ENCODE measurements around the gene GAD2.

DNA sequence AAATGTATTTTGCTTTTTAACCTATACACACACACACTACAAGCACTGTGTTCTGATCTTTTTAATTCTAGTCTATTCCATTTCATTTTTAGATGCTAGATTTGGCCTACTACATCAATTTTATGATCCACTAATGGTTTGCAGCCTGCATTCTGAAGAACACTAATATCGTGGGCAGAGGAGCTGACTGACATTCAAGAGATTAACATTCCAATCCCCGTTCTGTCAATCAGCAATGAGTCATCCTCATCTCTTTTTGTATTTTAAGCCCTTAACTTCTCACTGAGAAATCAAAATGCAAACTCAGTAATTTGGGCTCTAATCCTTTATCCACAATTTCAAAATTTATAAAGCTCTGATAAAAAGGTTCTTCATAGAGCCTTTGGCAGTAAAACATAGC, 47.1 kb upstream of the GAD2 start:
- TF ChIP-seq, protein P1, sequence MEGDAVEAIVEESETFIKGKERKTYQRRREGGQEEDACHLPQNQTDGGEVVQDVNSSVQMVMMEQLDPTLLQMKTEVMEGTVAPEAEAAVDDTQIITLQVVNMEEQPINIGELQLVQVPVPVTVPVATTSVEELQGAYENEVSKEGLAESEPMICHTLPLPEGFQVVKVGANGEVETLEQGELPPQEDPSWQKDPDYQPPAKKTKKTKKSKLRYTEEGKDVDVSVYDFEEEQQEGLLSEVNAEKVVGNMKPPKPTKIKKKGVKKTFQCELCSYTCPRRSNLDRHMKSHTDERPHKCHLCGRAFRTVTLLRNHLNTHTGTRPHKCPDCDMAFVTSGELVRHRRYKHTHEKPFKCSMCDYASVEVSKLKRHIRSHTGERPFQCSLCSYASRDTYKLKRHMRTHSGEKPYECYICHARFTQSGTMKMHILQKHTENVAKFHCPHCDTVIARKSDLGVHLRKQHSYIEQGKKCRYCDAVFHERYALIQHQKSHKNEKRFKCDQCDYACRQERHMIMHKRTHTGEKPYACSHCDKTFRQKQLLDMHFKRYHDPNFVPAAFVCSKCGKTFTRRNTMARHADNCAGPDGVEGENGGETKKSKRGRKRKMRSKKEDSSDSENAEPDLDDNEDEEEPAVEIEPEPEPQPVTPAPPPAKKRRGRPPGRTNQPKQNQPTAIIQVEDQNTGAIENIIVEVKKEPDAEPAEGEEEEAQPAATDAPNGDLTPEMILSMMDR (IDR thresholded peaks at IDR 0.05): no peak
- no peak for TF ChIP-seq EZH2 (IDR thresholded peaks at IDR 0.05)
